Smooth muscle cell (in vitro differentiated cells): Measurements from ENCODE around the gene HLTF. TPM values are rescaled to one million over a fixed set of nuclear protein-coding genes. Genes with fewer than 3 reads are reported as not detected.
A peak's percentile ranks its signal among the peaks of the same experiment; 100 is the strongest.
"Not testable (repeated sequence)": the region's sequence is repeated elsewhere in the genome, so short reads cannot be mapped to it uniquely, and the experiment has no call there.

ENCODE experiments used
- DNase-seq: peaks from one replicate; lab custom pipeline; 2025; ENCODE audit not compliant: unreplicated experiment; lab: John Stamatoyannopoulos, UW
- H2AFZ ChIP-seq: fragments of 200-600 bp; sonication (generic); 2 replicates; pipeline ENCODE4 v1.6.0; 2016; ENCODE audit warnings: antibody characterized with exemption, low read depth, mild to moderate bottlenecking
- H3F3A ChIP-seq: fragments of 200-600 bp; sonication (generic); 2 replicates; pipeline ENCODE4 v1.6.0; 2017; ENCODE audit warnings: antibody characterized with exemption, low read depth
- H3K27ac ChIP-seq: fragments of 200-600 bp; sonication (generic); 2 replicates; pipeline ENCODE4 v1.5.1; 2016; ENCODE audit warnings: low read depth, mild to moderate bottlenecking
- H3K27me3 ChIP-seq: fragments of 200-600 bp; sonication (generic); 2 replicates; pipeline ENCODE4 v1.6.1; 2016; ENCODE audit warnings: low read depth, mild to moderate bottlenecking
- H3K36me3 ChIP-seq: fragments of 200-600 bp; sonication (generic); 2 replicates; pipeline ENCODE4 v1.5.1; 2016; ENCODE audit warnings: low read depth
- H3K4me1 ChIP-seq: fragments of 200-600 bp; sonication (generic); 2 replicates; pipeline ENCODE4 v1.5.1; 2016; ENCODE audit warnings: low read depth
- H3K4me2 ChIP-seq: fragments of 200-600 bp; sonication (generic); 2 replicates; pipeline ENCODE4 v1.6.0; 2016; ENCODE audit warnings: mild to moderate bottlenecking
- H3K4me3 ChIP-seq: fragments of 200-600 bp; sonication (generic); 2 replicates; pipeline ENCODE4 v1.5.1; 2016; ENCODE audit warnings: mild to moderate bottlenecking
- H3K79me2 ChIP-seq: fragments of 200-600 bp; sonication (generic); 2 replicates; pipeline ENCODE4 v1.6.0; 2016; ENCODE audit warnings: low read depth, mild to moderate bottlenecking
- H3K9ac ChIP-seq: fragments of 200-600 bp; sonication (generic); 2 replicates; pipeline ENCODE4 v1.6.0; 2016; ENCODE audit warnings: low read depth
- H3K9me3 ChIP-seq: fragments of 200-600 bp; sonication (generic); replicated peaks from 2 replicates; pipeline ENCODE4 v1.5.1; 2016; ENCODE audit warnings: low read depth
- H4K20me1 ChIP-seq: fragments of 200-600 bp; sonication (generic); 2 replicates; pipeline ENCODE4 v1.6.0; 2016; ENCODE audit warnings: low read depth
- CTCF ChIP-seq: fragments of 200-600 bp; sonication (generic); IDR thresholded peaks from 2 replicates; pipeline ENCODE4 v1.5.1; 2017; ENCODE audit warnings: borderline replicate concordance, mild to moderate bottlenecking, antibody characterized with exemption; ENCODE audit not compliant: insufficient read depth, poor library complexity, severe bottlenecking
- WGBS: methylation state at CpG from one replicate; pipeline ENCODE4 v1.1.7; 2016; ENCODE audit warnings: low lambda C conversion rate; 5-methylcytosine and 5-hydroxymethylcytosine counted together
- polyA plus RNA-seq: library from polyadenylated mRNA; unstranded; fragments of >200 nt; fragmentation: Nextera tagmentation; extraction: Ambion mirVana; gene quantifications from 2 replicates; pipeline ENCODE4 v1.2.1, GENCODE V29; 2016
- small RNA-seq: library from RNA; depleted of rRNA; stranded (forward); fragments of <200 nt; gene quantifications from one replicate; pipeline ENCODE3, GENCODE V24; 2014
- total RNA-seq: library from RNA; depleted of rRNA; stranded (reverse); fragments of >200 nt; gene quantifications from 2 replicates; pipeline ENCODE4 v1.2.3, GENCODE V29; 2014

The HLTF gene
- total and polyA plus RNA-seq, 2 experiments from 2014 or later: 24.2 to 34.9 TPM

DNA sequence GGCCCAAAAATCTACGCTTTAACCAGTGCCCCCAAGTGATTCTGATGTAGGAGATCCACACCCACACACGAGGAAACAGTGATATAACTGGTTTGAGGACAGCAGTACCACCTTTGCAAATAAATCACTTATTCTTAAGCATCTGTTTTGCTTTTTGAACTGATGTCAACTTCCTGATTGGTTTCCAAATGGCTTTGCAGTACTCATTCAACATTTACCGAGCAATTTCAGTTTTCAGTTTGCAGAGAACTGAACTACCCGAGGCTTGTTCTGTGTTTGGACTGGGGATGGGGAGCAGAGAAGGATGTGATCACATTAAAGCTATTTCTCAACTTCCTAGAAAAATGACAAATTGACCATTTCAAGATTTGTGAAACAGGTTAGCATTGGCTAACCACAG lies 96.1 kb downstream of the HLTF start:
- Histone ChIP-seq H3K9ac (no peak overlapping the region), H3K36me3 (no peaks in the 10 kb centered on the region), H3K27ac (no peak overlapping the region), H3K4me2 (no peak overlapping the region), H3F3A (no peaks in the 10 kb centered on the region), H4K20me1 (no peaks in the 10 kb centered on the region), H3K4me3 (no peak overlapping the region), H3K27me3 (no peaks in the 10 kb centered on the region), H2AFZ (peak overlapping the region; percentile 77), H3K9me3 (no peaks in the 10 kb centered on the region), H3K4me1 (no peaks in the 10 kb centered on the region), H3K79me2 (no peaks in the 10 kb centered on the region)
- 92% methylated on average over 4 of the region's 4 CpGs for WGBS
- no peak for TF ChIP-seq CTCF
- no peak for DNase-seq

- not testable (repeated sequence) for H3K4me3 ChIP-seq, H3K9me3 ChIP-seq, H3K27ac ChIP-seq, H3K79me2 ChIP-seq, H3K9ac ChIP-seq, H3K36me3 ChIP-seq, DNase-seq, H3K4me1 ChIP-seq, H2AFZ ChIP-seq, H4K20me1 ChIP-seq, H3K27me3 ChIP-seq, H3K4me2 ChIP-seq, H3F3A ChIP-seq
- WGBS: 94% methylated on average over 10 of the region's 29 CpGs
Measured at GRCh38 chr3:148987551-148987950, 98.8 kb downstream of the HLTF start.

DNA sequence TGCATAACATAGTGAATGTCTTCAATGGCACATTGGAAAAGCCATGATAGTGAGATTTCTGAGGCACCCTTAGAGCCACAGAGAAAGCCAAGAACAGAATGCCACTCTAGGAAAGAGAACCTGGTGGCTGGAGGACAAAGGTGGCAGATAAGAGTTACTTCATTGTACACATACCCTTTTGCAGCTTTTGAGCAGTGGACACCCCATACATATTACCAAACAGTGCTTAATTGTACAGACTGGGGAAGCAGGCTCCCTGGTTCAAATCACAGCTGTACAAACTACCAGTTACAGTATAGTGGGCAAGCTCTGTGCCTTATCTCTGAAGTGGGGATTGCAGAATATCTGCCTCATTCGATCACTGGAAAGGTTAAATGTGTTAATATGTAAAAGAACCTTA lies 105.1 kb downstream of the HLTF start:
- no peak for TF ChIP-seq CTCF
- DNase-seq: no peak
- WGBS: 86% methylated on average over 1 of the region's 1 CpG

More for the DNA sequence above, 105.1 kb downstream of the HLTF start:
- Histone ChIP-seq H4K20me1 (no peaks in the 10 kb centered on the region), H3K36me3 (no peaks in the 10 kb centered on the region), H3K27ac (no peak overlapping the region), H3K9me3 (no peaks in the 10 kb centered on the region), H3K4me1 (no peaks in the 10 kb centered on the region), H3K79me2 (no peaks in the 10 kb centered on the region), H3F3A (no peaks in the 10 kb centered on the region), H2AFZ (no peak overlapping the region), H3K4me2 (no peak overlapping the region), H3K9ac (no peak overlapping the region), H3K27me3 (no peaks in the 10 kb centered on the region), H3K4me3 (no peak overlapping the region)

Small RNAs within 50 kb of the gene (small RNA-seq; reads per million reads assigned to genes)
- not detected for gene RF00019

Other genes with a start within 250 kb of the HLTF start
- gene CPA3, start 221.2 kb downstream of the HLTF start, total RNA-seq: not detected in 2 replicates
- not detected in 2 replicates for gene CPA3, start 221.2 kb downstream of the HLTF start, polyA plus RNA-seq
- 23.4 and 29.8 TPM in 2 replicates for gene GYG1, start 95.0 kb downstream of the HLTF start, total RNA-seq
- gene GYG1, start 95.0 kb downstream of the HLTF start, polyA plus RNA-seq: 13.6 and 15.8 TPM in 2 replicates
- 25.4 and 26.0 TPM in 2 replicates for gene HPS3, start 43.1 kb upstream of the HLTF start, total RNA-seq
- 12.3 and 19.7 TPM in 2 replicates for gene HPS3, start 43.1 kb upstream of the HLTF start, polyA plus RNA-seq
- gene CP, start 135.3 kb upstream of the HLTF start, total RNA-seq: 2.5 and 2.6 TPM in 2 replicates
- 0.67 TPM in 1 of 2 replicates, not detected in the other for gene CP, start 135.3 kb upstream of the HLTF start, polyA plus RNA-seq
- 0.40 and 0.58 TPM in 2 replicates for gene TM4SF18, start 247.1 kb upstream of the HLTF start, total RNA-seq
- 0.37 and 0.86 TPM in 2 replicates for gene TM4SF18, start 247.1 kb upstream of the HLTF start, polyA plus RNA-seq